ENCODE results near the gene ZNF678. TPM values are rescaled to one million over a fixed set of nuclear protein-coding genes. Genes with fewer than 3 reads are reported as not detected.
"Not testable (repeated sequence)": the region's sequence is repeated elsewhere in the genome, so short reads cannot be mapped to it uniquely, and the experiment has no call there.

ZNF678 gene
- total RNA-seq, 1 experiment from 2014 or later = 4.1 TPM

DNA sequence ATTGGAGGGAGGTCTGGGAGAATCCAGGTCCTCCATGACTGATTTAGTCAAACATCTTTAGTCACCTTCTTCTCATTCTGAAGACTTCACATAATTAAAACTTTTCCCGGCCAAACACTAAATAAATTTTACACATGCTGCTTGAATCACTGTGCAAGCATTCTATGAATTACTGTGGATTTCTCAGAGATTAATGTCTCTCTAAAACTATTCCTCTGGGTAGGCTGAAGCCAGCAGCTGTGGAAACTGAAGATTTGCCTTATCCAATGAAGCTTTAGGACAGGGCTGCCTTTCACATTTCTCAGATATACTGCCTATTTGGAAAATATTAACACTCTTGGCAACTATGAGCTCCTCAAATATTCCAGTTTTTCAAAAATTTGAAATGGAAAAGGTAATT is 110.1 kb downstream of the ZNF678 start:
- H3K27ac ChIP-seq = no peak overlapping the region
- ChIA-PET POLR2A (ENCODE audit: unreplicated experiment) (no interaction called here), CTCF (interaction anchor here (0.6 kb wide), 1 partner anchor 332 kb away, joined by 3 read pairs; no protein-coding TSS in a partner anchor)
- no peak overlapping the region for H3K4me3 ChIP-seq
- no peaks in the 10 kb centered on the region for H3F3A ChIP-seq (ENCODE audit: insufficient read depth, low read depth)
- peaks cover 19% of the 10 kb centered on the region; the same call in 1 of the 2 replicates for H3K9me3 ChIP-seq (ENCODE audit: insufficient read depth, low read depth)
- H2AFZ ChIP-seq = no peak overlapping the region
- BruUV-seq (replicated peaks) = no TSS peak
- H4K20me1 ChIP-seq (ENCODE audit: insufficient read depth) = no peaks in the 10 kb centered on the region
- no peaks in the 10 kb centered on the region for H3K27me3 ChIP-seq (ENCODE audit: insufficient read depth, low read depth)
- H3K4me2 ChIP-seq = no peak overlapping the region
- intact Hi-C loops (cut with micrococcal nuclease; ENCODE audit: unreplicated experiment) = no loop called here
- no peak for TF ChIP-seq EZH2 (IDR thresholded peaks at IDR 0.05; ENCODE audit: low read depth)
- TF ChIP-seq, protein P1, sequence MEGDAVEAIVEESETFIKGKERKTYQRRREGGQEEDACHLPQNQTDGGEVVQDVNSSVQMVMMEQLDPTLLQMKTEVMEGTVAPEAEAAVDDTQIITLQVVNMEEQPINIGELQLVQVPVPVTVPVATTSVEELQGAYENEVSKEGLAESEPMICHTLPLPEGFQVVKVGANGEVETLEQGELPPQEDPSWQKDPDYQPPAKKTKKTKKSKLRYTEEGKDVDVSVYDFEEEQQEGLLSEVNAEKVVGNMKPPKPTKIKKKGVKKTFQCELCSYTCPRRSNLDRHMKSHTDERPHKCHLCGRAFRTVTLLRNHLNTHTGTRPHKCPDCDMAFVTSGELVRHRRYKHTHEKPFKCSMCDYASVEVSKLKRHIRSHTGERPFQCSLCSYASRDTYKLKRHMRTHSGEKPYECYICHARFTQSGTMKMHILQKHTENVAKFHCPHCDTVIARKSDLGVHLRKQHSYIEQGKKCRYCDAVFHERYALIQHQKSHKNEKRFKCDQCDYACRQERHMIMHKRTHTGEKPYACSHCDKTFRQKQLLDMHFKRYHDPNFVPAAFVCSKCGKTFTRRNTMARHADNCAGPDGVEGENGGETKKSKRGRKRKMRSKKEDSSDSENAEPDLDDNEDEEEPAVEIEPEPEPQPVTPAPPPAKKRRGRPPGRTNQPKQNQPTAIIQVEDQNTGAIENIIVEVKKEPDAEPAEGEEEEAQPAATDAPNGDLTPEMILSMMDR (conservative IDR thresholded peaks at IDR 0.05) = no peak
- no peaks in the 10 kb centered on the region for H3K36me3 ChIP-seq (ENCODE audit: low read depth)
- no peaks in the 10 kb centered on the region for H3K79me2 ChIP-seq (ENCODE audit: low read depth)
- no peak for DNase-seq
- no peaks in the 10 kb centered on the region for H3K9me2 ChIP-seq (ENCODE audit: insufficient read depth)
- H3K4me1 ChIP-seq (replicated peaks; ENCODE audit: insufficient read depth) = no peaks in the 10 kb centered on the region

DNA sequence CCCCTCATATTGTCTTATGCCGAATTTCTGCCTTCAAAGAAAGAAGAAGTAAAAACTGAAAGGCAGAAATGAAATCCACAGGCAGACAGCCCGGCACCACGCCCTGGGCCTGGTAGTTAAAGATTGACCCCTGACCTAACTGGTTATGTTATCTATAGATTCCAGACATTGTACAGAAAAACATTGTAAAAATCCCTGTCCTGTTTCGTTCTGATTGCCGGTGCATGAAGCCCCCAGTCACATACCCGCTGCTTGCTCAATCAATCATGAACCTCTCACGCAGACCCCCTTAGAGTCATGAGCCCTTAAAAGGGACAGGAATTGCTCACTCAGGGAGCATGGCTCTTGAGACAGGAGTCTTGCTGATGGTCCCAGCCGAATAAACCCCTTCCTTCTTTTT is 122.5 kb downstream of the ZNF678 start:
- intact Hi-C loops (cut with micrococcal nuclease; ENCODE audit: unreplicated experiment) = no loop called here

DNA sequence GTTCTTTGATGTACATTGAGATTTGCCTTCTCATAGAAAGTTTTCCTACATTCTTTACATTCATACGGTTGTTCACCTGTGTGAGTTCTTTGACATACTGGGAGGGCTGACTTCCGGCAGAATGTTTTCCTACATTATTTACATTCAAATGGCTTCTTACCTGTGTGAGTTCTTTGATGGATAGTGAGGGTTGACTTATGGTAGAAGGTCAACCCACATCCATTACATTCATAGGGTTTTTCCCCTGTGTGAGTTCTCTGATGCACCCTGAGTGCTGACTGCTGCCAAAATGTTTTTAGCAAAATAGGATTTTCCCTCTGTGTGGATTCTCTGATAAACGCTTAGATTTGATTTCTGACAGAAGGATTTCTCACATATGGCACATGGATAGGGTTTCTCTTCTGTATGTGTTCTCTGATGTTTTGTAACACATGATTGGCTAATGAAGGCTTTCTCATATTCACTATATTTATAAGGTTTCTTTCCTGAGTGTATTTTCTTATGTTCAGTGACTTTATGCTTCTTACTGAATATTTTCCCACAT is 134.0 kb downstream of the ZNF678 start:
- no peaks in the 10 kb centered on the region for H4K20me1 ChIP-seq (ENCODE audit: insufficient read depth)
- H3K4me2 ChIP-seq = no peak overlapping the region
- no peaks in the 10 kb centered on the region for H3K4me1 ChIP-seq (replicated peaks; ENCODE audit: insufficient read depth)
- H3K9me2 ChIP-seq (ENCODE audit: insufficient read depth) = no peaks in the 10 kb centered on the region
- ChIA-PET CTCF (no interaction called here), POLR2A (ENCODE audit: unreplicated experiment) (no interaction called here)
- no TSS peak for BruUV-seq (replicated peaks)
- DNase-seq = no peak
- TF ChIP-seq, protein P1 (conservative IDR thresholded peaks at IDR 0.05) = no peak
- no peak for TF ChIP-seq EZH2 (IDR thresholded peaks at IDR 0.05; ENCODE audit: low read depth)
- H3K27me3 ChIP-seq (ENCODE audit: insufficient read depth, low read depth) = no peaks in the 10 kb centered on the region
- no peaks in the 10 kb centered on the region for H3K79me2 ChIP-seq (ENCODE audit: low read depth)
- no peaks in the 10 kb centered on the region for H3F3A ChIP-seq (ENCODE audit: insufficient read depth, low read depth)
- no peak overlapping the region for H2AFZ ChIP-seq
- H3K36me3 ChIP-seq (ENCODE audit: low read depth) = no peaks in the 10 kb centered on the region
- no peak overlapping the region for H3K27ac ChIP-seq
- no peak overlapping the region for H3K4me3 ChIP-seq
- peaks cover 13% of the 10 kb centered on the region; the same call in 1 of the 2 replicates for H3K9me3 ChIP-seq (ENCODE audit: insufficient read depth, low read depth)
- intact Hi-C loops (cut with micrococcal nuclease; ENCODE audit: unreplicated experiment) = no loop called here

More for the DNA sequence above, 122.5 kb downstream of the ZNF678 start:
- BruUV-seq (replicated peaks) = no TSS peak
- H3K27me3 ChIP-seq (ENCODE audit: insufficient read depth, low read depth) = no peaks in the 10 kb centered on the region
- peaks cover 3% of the 10 kb centered on the region for H3K9me3 ChIP-seq (ENCODE audit: insufficient read depth, low read depth)
- no peaks in the 10 kb centered on the region for H3K4me1 ChIP-seq (replicated peaks; ENCODE audit: insufficient read depth)
- no peaks in the 10 kb centered on the region for H3K79me2 ChIP-seq (ENCODE audit: low read depth)
- H3K36me3 ChIP-seq (ENCODE audit: low read depth) = no peaks in the 10 kb centered on the region
- no peak overlapping the region for H3K27ac ChIP-seq
- no peak overlapping the region for H2AFZ ChIP-seq
- CTCF ChIA-PET = no interaction called here
- no peak for TF ChIP-seq EZH2 (IDR thresholded peaks at IDR 0.05; ENCODE audit: low read depth)
- TF ChIP-seq, protein P1 (conservative IDR thresholded peaks at IDR 0.05) = no peak
- DNase-seq = no peak
- H3K9me2 ChIP-seq (ENCODE audit: insufficient read depth) = no peaks in the 10 kb centered on the region
- POLR2A ChIA-PET (ENCODE audit: unreplicated experiment) = no interaction called here
- H3K4me2 ChIP-seq = no peak overlapping the region
- H3F3A ChIP-seq (ENCODE audit: insufficient read depth, low read depth) = no peaks in the 10 kb centered on the region
- no peak overlapping the region for H3K4me3 ChIP-seq
- no peaks in the 10 kb centered on the region for H4K20me1 ChIP-seq (ENCODE audit: insufficient read depth)

DNA sequence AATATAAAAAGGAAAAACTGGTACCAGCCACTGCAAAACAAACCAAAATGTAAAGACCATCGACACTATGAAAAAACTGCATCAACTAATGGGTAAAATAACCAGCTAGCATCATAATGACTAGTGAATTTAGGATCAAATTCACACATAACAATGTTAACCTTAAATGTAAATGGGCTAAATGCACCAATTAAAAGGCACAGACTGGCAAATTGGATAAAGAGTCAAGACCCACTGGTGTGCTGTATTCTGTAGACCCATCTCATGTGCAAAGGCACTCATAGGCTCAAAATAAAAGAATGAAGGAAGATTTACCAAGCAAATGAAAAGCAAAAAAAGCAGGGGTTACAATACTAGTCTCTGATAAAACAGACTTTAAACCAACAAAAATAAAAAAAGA is 138.3 kb downstream of the ZNF678 start:
- not testable (repeated sequence) for BruUV-seq (replicated peaks)

More for the DNA sequence above, 138.3 kb downstream of the ZNF678 start:
- H3K4me2 ChIP-seq; H3K27me3 ChIP-seq (ENCODE audit: insufficient read depth, low read depth); H3K4me3 ChIP-seq; H2AFZ ChIP-seq; H3K79me2 ChIP-seq (ENCODE audit: low read depth); H3K4me1 ChIP-seq (replicated peaks; ENCODE audit: insufficient read depth); intact Hi-C loops (cut with micrococcal nuclease; ENCODE audit: unreplicated experiment); H3K36me3 ChIP-seq (ENCODE audit: low read depth); H3F3A ChIP-seq (ENCODE audit: insufficient read depth, low read depth); POLR2A ChIA-PET (ENCODE audit: unreplicated experiment); H4K20me1 ChIP-seq (ENCODE audit: insufficient read depth); DNase-seq; CTCF ChIA-PET; H3K9me2 ChIP-seq (ENCODE audit: insufficient read depth); H3K27ac ChIP-seq: not testable (repeated sequence)
- peaks cover 13% of the 10 kb centered on the region; the same call in 1 of the 2 replicates for H3K9me3 ChIP-seq (ENCODE audit: insufficient read depth, low read depth)

All from PC-9 (cell line).